ENCODE data around the gene TRAM2.

DNA sequence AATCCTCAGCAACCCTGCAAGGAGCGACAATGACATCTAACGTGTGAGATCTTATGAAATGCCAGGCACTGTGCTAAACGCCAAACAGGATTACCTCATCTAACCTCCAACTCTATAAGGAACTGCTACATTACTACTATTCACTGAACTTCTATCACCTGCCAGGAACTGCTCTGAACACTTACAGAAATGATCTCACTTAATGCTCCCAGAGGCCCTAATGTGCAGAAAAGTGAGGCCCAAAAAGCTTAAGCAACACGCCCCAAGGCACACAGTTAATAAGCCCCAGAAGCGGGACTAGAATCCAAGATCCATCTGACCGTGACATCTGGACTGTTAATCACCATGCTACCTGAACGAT, 28.5 kb downstream of the TRAM2 start:
- TF ChIP-seq, protein P1, sequence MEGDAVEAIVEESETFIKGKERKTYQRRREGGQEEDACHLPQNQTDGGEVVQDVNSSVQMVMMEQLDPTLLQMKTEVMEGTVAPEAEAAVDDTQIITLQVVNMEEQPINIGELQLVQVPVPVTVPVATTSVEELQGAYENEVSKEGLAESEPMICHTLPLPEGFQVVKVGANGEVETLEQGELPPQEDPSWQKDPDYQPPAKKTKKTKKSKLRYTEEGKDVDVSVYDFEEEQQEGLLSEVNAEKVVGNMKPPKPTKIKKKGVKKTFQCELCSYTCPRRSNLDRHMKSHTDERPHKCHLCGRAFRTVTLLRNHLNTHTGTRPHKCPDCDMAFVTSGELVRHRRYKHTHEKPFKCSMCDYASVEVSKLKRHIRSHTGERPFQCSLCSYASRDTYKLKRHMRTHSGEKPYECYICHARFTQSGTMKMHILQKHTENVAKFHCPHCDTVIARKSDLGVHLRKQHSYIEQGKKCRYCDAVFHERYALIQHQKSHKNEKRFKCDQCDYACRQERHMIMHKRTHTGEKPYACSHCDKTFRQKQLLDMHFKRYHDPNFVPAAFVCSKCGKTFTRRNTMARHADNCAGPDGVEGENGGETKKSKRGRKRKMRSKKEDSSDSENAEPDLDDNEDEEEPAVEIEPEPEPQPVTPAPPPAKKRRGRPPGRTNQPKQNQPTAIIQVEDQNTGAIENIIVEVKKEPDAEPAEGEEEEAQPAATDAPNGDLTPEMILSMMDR (IDR thresholded peaks at IDR 0.05): no peak
- TF ChIP-seq POLR2A (IDR thresholded peaks at IDR 0.05): no peak
- no peak for TF ChIP-seq POLR2AphosphoS5 (IDR thresholded peaks at IDR 0.05; ENCODE audit: insufficient read depth in 1 of 2, low read depth in 1 of 2)

Data from vagina (tissue), 2 donors.